ENCODE data around the gene FMN2.

DNA sequence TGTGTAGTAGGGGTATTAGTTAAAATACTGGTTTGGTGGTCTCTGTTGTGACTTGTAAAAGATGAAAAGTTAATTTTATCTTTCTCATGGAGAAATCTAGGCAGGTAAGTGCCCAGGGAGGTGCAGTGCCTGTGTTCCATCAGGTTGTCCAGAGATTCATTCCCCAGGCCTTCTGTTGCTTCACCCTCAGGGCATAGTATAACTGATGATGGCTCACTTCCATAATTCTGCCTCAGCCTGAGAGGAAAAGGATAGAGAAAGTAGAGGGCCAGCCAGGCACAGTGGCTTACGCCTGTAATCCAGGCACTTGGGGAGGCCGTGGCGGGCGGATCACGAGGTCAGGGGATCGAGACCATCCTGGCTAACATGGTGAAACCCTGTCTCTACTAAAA lies 153.9 kb downstream of the FMN2 start:
- TF ChIP-seq SPI1 (IDR thresholded peaks at IDR 0.05; ENCODE audit: borderline replicate concordance, low read depth): no peak
- TF ChIP-seq, protein P1, sequence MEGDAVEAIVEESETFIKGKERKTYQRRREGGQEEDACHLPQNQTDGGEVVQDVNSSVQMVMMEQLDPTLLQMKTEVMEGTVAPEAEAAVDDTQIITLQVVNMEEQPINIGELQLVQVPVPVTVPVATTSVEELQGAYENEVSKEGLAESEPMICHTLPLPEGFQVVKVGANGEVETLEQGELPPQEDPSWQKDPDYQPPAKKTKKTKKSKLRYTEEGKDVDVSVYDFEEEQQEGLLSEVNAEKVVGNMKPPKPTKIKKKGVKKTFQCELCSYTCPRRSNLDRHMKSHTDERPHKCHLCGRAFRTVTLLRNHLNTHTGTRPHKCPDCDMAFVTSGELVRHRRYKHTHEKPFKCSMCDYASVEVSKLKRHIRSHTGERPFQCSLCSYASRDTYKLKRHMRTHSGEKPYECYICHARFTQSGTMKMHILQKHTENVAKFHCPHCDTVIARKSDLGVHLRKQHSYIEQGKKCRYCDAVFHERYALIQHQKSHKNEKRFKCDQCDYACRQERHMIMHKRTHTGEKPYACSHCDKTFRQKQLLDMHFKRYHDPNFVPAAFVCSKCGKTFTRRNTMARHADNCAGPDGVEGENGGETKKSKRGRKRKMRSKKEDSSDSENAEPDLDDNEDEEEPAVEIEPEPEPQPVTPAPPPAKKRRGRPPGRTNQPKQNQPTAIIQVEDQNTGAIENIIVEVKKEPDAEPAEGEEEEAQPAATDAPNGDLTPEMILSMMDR (IDR thresholded peaks at IDR 0.05; ENCODE audit: insufficient read depth, low read length): no peak
- TF ChIP-seq POLR2AphosphoS5 (IDR thresholded peaks at IDR 0.05; ENCODE audit: low read depth): no peak
- TF ChIP-seq, protein P2, sequence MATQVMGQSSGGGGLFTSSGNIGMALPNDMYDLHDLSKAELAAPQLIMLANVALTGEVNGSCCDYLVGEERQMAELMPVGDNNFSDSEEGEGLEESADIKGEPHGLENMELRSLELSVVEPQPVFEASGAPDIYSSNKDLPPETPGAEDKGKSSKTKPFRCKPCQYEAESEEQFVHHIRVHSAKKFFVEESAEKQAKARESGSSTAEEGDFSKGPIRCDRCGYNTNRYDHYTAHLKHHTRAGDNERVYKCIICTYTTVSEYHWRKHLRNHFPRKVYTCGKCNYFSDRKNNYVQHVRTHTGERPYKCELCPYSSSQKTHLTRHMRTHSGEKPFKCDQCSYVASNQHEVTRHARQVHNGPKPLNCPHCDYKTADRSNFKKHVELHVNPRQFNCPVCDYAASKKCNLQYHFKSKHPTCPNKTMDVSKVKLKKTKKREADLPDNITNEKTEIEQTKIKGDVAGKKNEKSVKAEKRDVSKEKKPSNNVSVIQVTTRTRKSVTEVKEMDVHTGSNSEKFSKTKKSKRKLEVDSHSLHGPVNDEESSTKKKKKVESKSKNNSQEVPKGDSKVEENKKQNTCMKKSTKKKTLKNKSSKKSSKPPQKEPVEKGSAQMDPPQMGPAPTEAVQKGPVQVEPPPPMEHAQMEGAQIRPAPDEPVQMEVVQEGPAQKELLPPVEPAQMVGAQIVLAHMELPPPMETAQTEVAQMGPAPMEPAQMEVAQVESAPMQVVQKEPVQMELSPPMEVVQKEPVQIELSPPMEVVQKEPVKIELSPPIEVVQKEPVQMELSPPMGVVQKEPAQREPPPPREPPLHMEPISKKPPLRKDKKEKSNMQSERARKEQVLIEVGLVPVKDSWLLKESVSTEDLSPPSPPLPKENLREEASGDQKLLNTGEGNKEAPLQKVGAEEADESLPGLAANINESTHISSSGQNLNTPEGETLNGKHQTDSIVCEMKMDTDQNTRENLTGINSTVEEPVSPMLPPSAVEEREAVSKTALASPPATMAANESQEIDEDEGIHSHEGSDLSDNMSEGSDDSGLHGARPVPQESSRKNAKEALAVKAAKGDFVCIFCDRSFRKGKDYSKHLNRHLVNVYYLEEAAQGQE (IDR thresholded peaks at IDR 0.05; ENCODE audit: insufficient replicate concordance, low read depth): no peak
